ENCODE data around the gene SUMO3.

Gene SUMO3

DNA sequence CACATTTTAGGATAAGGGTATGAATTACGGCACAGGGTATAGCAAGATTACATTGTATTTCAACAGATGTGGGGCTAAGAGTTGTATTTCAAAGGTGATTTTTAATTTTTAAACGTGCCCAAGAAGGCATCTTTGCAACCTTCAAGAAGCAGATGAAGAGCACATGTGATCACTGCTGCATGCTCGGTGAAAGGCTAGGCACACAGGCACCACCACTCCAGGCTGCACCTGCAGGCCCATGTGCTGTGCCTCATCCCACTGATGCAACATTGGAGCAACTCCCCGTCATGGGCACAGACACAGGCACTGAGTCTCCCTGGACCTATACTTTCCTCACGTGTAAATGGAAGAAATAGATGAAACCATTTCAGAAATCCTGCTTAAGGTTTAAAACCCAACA is 39.8 kb downstream of the SUMO3 start:
- no peak for DNase-seq

DNA sequence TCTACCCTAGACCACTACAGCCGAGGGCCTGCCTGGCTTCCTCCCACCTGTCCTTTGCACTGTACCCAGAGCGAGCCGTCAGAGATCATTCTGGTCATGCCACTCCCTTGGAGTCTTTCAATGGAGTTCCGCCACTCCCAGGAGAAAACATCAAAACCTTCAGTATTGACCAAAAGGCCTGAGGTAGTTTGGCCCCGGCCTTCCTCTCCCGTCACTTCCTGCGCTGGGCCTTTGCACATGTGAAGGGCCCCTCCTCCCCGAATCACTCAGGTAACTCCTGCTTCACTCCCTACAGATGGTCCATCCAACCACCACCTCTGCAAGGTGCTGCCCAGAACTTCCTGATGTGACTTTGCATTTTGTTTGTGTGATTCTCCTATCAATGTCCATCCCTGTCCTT is 42.9 kb downstream of the SUMO3 start:
- no peak for DNase-seq

DNA sequence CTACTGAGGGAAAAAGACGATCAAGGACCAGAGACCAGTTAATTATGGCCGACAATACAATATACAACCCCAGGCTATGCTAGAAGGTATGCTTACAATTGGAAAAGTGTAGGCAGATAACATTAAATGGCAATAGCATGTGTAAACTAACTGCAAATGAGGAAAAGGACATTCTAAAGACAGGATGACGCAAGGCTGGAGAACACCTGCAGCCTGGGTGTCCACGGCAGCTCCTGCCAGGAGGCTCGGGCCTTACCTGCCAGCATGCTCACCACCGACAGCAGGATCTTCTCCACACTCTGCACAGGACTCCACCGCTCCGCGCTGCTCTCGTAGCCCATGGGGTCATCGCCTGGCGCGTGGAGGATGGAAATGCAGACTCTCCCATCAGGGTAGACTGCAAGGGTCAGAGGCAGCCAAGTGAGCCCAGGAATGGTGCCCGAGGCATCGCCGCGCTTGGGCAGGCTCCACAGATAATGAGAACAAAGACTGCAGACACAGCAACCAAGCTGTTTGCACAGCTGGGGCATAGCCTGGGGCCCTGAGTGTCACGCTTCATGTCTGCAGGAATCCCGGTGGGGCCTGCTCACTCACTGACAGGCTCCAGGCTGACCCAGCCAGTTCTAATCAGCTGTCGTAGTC is 44.5 kb downstream of the SUMO3 start:
- DNase-seq: no peak

DNA sequence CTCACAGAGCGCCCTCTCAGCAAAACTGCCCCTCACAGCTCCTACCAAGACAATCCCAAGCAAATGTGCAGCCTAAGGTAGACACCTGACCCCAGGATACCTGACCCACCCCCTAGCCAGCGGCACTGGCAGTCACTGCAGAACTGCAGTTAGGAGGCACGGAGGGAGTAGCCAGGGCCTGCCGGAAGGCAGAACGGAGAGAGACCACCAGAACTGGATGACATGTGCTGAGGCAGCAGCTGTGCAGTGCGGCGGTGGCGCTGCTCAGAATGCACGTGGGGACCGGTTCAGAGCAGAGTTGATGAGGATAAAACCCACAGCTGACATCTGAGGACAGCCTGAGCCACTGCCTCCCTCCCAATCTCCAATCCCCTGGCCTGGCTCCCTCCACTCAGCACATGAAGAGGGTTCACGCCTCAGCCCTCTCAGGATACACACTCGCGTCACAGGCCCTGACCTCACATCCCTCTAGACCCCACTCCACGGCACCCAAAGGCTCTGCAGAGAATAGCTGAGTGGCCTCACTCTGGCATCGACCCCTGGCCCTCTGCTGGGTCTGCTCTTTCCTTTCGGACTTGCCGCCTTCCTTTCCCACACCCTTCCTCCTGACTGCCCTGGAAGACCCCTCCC is 45.9 kb downstream of the SUMO3 start:
- no peak for DNase-seq

DNA sequence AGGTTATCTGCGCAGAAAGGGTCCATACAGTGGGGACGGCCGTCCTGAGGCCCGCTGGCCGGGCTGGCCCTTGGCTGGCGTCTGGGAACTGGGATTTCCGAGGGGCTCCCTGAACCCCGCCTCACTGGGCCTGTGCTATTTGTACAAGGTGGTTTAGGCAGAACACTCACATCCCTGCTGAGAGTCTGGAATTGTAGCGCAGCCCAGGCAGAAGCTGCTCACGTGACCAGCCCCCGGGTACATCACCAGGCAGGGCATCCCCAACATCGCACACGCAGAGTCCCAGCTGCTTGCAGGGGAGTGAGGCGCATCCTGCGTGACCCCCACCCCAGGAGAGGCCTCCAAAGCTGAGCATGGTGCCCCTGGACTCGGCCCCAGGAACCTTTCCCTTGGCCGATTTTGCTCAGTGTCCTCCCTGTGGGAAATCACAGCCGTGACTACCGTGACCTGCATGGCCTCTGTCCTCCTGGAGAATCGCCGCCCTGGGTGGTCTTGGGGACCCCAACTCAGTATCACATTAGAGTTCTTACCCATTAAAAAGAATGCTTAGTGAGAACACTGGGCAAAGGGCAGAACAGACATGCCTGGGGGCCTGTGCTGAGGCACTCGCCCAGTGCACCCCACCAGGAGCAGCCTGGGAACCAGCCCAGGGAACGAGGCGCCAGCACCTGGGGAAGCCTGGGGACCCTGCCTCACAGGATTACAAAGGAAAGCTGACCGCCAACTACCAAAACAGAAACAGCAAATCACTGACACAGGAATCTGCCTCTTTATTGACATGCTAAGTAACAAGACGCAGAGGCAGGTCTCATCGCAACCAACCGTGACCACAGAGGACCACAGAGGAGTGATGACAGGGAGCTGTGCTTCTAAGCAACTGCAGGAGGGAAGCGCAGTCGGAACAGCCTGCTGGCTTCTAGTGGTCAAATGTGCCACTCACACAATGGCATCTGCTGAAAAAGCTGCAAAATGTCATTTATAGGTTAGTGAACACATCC is 49.7 kb downstream of the SUMO3 start:
- no peak for DNase-seq

DNA sequence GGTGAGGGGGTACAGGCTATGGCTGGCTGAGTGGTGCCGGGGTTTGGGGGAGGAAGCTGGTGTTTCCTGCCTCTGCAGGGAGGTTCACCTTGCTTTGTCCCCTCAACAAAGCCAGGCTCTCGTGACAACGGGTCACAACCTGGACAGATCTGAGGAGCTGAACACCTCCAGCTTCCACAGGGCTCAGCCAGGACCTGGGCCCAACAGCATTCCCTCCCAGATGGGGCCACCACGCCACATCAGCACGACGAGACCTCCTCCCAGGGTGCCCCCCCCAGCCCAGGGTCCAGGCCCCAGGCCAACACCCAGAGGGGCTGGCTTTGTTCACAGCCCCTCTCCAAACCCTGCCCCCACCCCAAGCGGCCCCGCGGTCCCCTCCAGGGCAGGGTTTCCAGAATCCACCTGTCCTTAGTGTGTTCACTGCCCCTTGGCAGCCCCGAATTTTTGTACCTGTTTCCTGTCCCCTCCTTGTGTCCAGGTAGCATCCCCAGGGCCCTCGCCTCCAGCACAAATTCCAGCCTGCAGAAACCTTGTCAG is 51.0 kb downstream of the SUMO3 start:
- DNase-seq: no peak

DNA sequence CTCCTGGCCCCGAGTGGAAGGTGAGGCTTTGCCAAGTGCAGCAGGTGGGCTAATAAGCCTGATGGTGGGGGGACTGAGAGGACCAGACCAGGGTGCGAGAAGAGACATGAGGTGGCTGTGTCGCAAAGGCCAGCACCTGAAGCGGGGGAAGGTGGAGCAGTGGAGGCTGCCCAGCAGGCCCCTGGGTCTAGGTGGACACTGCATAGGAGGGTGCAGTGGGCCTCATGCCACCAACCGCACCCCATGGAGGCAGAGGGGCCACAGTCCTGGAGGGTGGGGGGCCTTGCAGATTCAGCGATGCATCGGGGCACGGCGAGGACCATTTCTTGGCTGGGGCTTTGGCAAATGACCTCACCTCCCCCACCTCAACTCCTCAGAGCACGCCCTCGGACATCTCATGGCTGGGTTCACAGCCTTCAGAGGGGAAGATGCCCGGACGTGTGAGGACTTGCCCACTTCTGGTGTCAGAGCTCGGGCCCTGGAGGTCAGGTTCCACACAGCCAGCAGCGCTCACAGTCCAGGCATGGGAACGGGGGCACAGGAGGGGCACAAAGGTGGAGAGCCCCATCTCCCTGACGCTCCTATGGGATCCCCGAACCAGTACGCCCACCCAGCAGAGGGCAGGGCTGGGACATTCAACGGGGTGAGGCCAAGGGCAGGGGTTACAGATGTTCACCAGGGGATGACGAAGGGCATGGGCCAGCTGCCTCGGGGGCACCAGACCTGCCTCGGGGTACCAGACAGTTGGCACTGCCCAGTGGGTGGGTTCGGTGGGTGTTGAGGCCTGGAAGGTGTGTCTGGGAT is 51.6 kb downstream of the SUMO3 start:
- no peak for DNase-seq

DNA sequence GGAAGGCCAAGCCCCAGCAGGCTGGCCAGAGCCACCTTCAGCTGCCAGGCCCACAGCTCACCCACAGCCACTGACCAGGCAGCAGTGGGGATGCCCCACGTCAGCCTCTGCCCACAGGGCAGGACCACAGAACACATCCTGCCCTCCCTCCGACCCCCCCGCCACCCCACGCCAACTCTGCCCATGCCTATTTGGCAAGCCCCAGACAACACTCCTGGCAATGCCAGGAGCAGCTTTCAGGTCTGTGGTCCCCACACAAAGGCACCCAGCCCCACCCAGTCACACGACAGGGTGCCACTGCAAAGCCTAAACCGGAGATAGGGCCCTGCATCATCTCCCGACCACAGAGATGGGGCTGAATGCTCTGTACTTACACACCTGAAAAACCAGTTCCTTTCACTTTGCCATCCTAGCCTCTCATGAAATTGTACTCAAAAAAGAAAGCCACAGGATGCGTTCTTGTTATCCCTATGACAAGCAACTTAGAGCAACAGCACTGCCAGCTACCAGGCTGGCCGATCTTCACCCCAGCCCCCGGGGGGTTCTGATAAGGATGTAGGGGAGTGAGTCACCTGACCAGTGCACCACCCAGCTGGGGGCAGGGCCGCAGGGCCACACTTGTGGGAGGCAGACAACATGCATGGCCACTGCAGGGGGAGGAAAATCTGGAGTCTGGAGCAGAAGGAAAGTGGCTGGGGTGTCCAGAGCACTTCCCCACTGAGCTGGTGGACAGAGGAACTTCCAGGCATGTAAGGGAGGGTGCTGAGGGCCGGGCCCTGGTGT is 52.4 kb downstream of the SUMO3 start:
- DNase-seq: no peak

DNA sequence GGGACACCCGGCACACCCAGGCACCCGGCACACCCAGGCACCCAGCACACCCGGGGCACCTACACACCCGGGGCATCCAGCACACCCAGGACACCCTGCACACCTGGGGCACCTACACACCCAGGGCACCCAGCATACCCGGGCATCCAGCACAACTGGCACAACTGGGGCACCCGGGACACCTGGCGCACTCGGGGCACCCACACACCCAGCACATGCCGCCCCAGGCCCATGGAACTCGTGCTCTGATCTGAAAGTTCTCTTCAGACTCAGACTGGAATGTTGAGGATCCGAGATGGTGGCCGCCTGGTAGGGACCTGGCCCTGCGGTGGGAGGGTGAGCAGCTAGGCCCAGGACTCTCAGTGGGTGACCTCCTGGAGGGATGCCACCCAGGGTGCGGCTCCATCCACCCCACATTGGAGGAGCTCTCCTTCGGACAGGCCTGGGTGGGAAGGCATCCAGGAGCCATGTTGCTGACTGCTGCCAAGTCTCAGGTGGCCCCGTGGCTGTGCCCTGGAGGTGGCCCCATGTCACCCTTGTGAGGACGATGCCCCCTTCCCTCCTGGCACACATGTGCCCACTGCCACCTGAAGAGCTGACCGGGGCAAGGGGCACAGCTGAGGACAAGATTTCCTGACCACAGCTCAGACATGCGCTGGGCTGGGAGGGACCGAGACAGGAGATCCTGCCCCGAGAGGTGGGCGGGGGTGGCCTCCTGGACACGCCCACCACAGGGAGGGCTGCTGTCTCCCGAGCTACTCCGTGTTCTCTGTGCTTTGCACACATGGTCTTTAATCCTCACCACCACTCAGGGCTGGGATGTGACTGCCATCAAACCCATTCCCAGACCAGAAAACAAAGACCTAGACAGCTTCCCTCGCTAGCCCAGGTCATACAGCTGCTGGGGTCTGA is 53.3 kb downstream of the SUMO3 start:
- DNase-seq: no peak

DNA sequence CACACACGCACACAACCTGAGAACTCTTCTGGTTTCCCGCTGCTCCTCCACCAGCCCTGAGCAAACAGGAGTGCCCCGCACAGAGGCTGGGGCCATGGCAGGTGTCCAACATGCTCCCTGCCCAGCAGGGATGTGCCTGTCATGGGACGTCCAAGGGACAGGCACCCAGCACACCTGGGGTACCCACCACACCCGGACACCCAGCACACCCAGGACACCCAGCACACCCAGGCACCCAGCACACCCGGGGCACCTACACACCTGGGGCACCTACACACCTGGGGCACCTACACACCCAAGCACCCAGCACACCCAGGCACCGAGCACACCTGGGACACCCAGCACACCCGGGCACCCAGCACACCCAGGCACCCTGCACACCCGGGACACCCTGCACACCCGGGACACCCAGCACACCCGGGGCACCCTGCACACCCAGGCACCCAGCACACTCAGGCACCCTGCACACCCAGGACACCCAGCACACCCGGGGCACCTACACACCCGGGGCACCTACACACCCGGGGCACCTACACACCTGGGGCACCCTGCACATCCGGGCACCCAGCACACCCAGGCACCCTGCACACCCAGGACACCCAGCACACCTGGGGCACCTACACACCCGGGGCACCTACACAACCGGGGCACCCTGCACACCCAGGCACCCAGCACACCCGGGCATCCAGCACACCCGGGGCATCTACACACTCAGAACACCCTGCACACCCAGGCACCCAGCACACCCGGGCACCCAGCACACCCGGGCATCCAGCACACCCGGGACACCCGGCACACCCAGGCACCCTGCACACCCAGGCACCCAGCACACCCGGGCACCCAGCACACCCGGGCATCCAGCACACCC is 54.2 kb downstream of the SUMO3 start:
- DNase-seq: no peak

DNA sequence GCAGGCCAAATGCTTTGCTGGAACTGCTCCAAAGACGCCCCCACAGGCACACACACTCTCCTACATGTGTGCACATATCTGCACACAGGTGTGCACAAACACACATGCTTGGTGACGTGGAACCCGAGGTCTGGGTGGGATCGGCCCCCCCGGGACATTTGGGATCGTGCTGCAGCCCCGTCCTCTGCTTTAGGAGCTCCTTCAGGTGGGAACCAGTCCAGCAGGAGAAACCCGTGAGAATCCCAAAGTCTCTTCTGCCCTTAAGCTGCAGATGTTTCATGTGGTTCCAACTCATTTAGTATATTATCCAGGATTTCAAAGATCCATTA is 54.8 kb downstream of the SUMO3 start:
- no peak for DNase-seq

DNA sequence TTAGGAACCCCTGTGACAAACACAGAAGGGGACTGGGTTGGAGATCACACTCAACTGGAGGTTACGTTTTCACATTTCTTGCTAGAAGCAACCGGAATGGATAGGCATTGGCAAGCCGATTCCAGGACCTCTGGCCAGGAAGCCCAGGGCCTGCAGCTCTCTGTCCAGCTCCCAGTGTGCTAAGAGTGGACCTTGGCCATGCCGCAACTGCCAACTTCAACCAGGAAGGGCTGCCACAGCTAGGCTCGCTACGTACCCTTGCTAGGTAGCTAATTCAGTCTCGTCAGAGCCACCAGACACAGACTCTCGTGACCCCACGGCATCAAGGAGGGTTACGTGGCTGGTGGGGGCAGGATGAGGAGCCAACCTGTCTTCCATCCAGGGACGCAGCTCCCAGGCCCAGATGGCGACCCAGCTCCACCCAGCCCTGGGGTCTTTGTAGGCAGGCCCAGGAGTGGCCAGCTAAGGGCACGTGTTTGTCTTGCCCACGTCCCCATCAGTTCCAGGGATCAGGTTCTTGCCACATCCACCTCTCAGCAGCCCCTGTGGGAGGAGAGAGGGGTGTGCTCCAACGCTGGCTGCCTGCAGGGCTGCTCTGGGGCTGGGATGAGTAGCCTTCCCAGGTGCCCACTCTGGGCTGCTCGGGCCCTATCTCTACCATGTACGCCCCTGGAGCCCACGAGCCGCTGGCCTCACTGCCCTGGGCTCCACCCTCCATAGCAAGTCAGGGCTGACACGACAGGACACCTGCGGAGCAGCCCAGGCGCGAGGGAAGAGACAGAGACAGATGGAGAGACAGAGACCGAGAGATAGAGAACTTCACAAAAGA is 55.4 kb downstream of the SUMO3 start:
- DNase-seq: no peak

DNA sequence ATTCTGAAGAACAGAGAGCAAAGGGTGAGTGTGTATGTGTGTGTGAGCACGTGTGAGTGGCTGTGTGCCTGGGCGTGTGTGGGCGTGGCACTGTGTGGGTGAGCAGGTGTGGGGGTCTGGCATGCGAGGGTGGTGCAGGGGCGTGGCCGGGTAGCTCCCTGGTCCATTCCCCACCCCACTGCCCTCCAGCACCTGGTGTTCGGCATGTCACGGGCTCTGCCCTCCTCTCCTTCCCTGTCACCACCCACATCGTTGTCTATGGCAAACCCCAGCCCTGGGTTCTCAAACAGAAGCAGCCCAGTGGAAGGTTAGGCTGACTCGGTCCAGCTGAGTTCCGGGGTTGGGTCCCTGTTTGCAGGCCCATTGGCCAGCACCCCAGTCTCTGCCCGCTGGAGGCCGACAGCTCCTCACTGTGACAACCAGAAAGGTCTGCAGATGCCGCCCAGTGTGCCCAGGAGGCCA is 56.1 kb downstream of the SUMO3 start:
- no peak for DNase-seq

DNA sequence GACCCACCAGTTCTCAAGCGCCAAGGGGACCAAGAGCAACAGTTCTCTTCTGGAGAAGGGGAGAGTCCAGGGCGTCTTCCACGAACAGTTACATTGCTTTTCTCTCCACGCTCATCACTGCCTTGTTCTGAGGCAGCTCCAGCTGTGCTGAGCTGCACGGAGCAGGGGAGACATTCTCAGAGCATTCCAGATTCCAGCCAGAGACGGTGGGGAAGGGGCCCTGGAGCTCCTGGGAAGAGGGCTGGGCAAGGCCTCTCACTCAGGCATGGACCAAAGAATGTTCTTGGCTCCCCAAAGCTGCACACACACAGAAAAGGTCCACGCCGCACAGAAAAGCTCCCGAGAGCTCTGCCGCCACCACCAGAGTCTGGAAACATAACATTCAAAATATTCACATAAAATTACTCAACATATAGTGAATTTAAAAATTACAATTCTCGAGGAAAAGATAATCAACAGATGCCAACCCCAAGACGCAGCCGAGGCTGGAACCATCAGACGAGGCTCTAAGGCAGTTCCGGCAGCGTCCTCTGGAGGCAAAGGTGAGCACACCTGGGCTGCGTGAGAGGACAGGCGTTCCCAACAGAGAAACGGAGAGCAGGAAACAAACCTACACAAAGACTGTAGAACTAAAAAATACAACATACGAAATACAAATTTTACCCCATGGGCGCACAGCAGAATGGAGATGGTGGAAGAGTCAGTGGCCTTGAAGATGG is 56.7 kb downstream of the SUMO3 start:
- DNase-seq: no peak

DNA sequence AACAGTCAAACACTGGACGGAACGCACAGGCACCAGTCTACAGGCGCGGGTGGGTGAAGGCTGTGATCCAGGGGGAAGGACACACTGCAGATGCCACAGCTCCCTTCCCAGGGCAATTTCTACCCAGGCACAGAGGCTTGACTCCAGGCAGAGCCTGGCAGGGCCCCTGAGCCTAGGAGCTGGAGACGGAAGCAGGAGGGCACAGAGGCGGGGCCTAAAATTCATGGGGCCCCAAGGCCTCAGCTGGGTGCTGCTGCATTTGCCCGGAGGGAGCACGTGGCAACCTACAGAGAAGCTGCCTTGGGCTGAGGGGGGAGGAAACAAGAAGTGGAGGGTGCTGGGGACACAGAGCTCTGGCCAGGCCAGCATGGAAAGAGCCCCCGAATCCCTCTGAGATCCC is 57.5 kb downstream of the SUMO3 start:
- DNase-seq: no peak

DNA sequence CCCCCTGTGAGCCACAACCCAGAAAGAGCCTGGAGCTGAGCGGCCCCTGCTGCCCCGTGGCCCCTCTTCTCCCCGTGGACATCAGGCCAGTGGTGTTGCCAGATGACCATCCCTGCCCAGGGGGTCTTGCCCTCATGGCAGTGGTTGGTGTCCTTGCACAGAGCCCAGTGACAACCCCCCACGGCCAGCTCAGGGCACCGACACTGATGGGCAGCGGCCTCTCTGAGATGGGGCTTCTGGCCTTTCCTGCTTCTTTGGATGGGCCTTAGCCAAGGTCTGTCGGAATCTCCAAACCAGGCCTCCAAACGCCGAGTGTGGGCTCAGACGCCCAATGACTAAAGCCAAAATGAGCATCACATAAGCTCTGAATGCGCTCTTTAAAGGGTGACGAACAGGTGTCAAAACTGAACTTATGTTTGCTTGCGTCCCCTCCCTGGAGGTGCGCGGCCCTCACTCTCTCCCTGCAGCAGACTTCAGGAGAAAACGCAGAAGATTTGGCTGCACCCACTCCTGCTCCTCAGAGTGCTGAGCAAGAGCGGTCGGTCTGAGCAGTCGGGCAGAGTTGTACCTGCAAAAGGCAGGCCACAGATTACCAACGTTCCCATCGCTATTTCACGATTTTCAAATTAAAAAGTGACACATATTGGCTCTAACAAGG is 58.1 kb downstream of the SUMO3 start:
- no peak for DNase-seq

DNA sequence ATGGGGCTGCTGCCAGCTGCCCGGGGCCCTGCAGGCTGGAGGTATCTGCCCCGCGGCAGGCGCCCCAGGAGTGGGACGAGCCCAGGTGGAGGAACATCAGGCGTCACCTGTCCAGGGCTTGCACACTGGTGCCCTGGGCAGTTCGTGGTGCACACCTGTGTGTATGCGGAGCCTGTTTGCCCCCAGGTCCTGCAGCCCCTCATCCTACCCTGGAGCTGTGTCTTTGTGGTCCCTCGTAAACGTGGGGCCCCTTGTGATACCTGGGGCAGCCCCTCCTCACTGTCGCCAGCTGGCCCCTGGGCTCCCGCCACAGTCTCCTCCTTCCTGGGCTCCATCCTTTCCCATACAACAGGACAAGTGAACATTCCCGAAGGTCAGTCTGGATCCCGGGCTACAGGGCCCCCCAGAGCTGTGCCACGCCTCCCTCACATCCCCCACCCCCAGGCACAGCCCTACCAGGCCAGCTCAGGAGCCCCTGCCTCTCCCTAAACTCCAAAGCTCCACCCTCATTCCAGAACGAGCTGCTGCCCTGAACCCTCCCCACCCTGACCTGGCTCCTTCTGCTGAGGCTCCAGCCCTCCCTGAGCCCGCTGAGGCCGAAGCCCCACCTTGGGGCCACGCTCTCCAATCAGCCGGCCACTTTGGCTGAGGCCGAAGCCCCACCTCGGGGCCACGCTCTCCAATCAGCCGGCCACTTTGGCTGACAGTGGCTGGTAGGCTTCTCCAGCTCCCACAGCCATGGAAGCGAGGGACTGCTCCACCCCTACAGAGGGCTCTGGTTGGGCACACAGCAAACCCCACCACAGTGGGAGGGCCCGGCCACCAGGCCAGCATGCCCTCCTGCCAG is 58.9 kb downstream of the SUMO3 start:
- no peak for DNase-seq
